Adrenal gland (tissue), 12 donors: ENCODE data around the gene RTP5. TPM values are rescaled to one million over a fixed set of nuclear protein-coding genes. Genes with fewer than 3 reads are reported as not detected.

Experiments
- DNase-seq, 7 donors: peaks; one replicate each; pipeline ENCODE4 v3.0.0-alpha.2; 2019 to 2020
- H3K27ac ChIP-seq, 5 donors: fragments of 200-600 bp; sonication (generic) in 4 of 5; 1 replicate in 3 of 5; 2 replicates in 2 of 5; pipeline versions ENCODE4 v1.5.1 to v1.8.0; 2016 to 2020; ENCODE audit warnings: mild to moderate bottlenecking in 1 of 5
- H3K27me3 ChIP-seq: fragments of 200-600 bp; 2 replicates; pipeline ENCODE4 v1.8.0; 2021
- H3K36me3 ChIP-seq, 2 donors: fragments of 200-600 bp; replicated peaks in 1 of 2; 1 replicate in 1 of 2; 2 replicates in 1 of 2; pipeline versions ENCODE4 v1.5.1 to v1.8.0; 2018 to 2022
- H3K4me1 ChIP-seq, 2 donors: fragments of 200-600 bp; replicated peaks in 1 of 2; 1 replicate in 1 of 2; 2 replicates in 1 of 2; pipeline versions ENCODE4 v1.5.1 to v1.8.0; 2018 to 2021
- H3K4me3 ChIP-seq, 4 donors: fragments of 200-600 bp; sonication (generic) in 3 of 4; one replicate each; pipeline ENCODE4 v1.5.1; 2016 to 2018
- H3K9me3 ChIP-seq, 3 donors: fragments of 200-600 bp; sonication (generic) in 1 of 3; replicated peaks in 1 of 3; 1 replicate in 2 of 3; 2 replicates in 1 of 3; pipeline versions ENCODE4 v1.5.1 to v1.8.0; 2016 to 2021
- POLR2A ChIP-seq, 2 donors: fragments of 450-650 bp; IDR thresholded peaks; one replicate each; pipeline ENCODE4 v1.6.1; 2017; ENCODE audit warnings: antibody characterized with exemption in 2 of 2, mild to moderate bottlenecking in 2 of 2, moderate library complexity in 1 of 2
- WGBS, 4 donors: extraction: QIAGEN DNeasy Blood & Tissue Kit in 2 of 4; methylation state at CpG; one replicate each; pipeline versions ENCODE4 v1.1.5 to v1.1.7; 2013 to 2017; 5-methylcytosine and 5-hydroxymethylcytosine counted together
- intact Hi-C, 2 donors: fragments of 100-400 bp; cut with DNase I; formaldehyde crosslinking; loops; one replicate each; pipeline versions ENCODE4 v1.14.1 to v1.15.0; 2022 to 2023
- polyA plus RNA-seq, 3 donors: library from polyadenylated mRNA; stranded (reverse); fragments of 200-250 nt in 2 of 3; fragments of 350-450 nt in 1 of 3; fragmentation: Illumina TruSeq in 1 of 3; extraction: RNeasy Lipid Tissue Mini Kit (QIAGEN cat#74804) in 1 of 3; gene quantifications; one replicate each; pipeline ENCODE4 v1.2.3, GENCODE V29; 2013 to 2014
- total RNA-seq, 9 donors: library from RNA; depleted of rRNA in 4 of 9; stranded (reverse); fragments of >200 nt in 4 of 9; fragments of 120-200 nt in 1 of 9; fragmentation: NEBNext Ultra II Directional in 1 of 9; extraction: Animal tissue kit (Norgen Biotek cat#: 25700) in 1 of 9; gene quantifications; one replicate each; pipeline versions ENCODE4 v1.1.0 to v1.2.4, GENCODE V29; 2013 to 2023
- TF ChIP-seq, protein P1 (sequence below), 6 experiments: fragments of 450-650 bp in 4 of 6; fragments of 200-600 bp in 2 of 6; sonication (generic) in 1 of 6; IDR thresholded peaks; 1 replicate in 5 of 6; 2 replicates in 1 of 6; pipeline versions ENCODE4 v1.5.1 to v1.8.0; 2016 to 2021; ENCODE audit warnings: antibody characterized with exemption in 6 of 6, mild to moderate bottlenecking in 2 of 6, moderate library complexity in 1 of 6
- donor health status: healthy with polysubstance abuse.
- donor health status: Bipolar disorder and iron deficiency.
- donor health status: DM: yes; HTN: yes; CAD: no.
- donor health status: DM: no; HTN: no; CAD: no.
- donor health status: DM: no; HTN: no; CAD: no.
- donor health status: DM: yes; HTN: yes; CAD: no.

Gene RTP5
- total and polyA plus RNA-seq, 12 donors = 0.07 to 0.56 (median 0.11) TPM; not detected in 9

DNA sequence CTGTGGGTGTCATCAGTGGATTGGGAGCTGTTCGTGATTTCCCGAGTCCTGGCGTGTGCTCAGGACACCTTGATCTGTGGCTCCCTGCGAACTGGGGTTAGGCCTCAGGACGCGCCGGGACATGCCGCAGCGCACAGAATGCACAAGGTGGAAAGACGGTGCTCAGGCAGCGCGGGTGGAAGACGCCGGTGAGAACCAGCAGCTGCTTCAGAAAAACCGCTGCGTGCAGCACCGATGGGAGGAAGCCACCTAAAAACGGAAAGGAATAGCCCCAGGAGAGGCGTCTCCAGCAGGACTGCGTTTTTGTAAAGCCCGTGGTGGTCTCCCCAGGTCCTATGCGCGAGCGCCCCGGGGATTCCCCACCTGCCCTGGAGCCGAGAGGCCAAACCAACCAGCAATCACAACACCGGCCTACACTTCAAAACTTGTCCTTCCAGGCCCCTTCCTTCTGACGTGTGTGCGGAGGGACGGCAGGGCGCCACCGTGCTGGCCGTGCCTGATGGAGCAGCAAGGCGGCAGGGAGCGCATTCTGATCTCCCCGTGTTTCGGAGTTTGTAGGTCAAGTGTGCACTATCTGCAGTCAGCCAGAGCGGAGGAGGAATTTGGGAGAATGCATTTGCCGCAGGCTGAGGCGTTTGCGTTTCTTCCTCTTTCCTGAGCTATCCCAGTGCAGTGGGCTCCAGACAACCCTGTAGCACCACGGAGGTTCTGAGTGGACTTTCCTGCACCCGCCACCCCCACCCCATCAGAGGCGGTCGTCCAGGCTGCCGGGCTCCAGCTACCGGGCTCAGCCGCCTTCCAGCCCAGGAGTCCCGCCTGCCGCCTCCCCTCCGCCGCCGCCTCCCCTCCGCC lies 32.2 kb downstream of the RTP5 start:
- DNase-seq = peak in 3 of 7 donors; percentile 20 to 69 (median 54)
- no peak overlapping the region for H3K27ac ChIP-seq
- H3K9me3 ChIP-seq = no peaks in the 10 kb centered on the region
- WGBS, 4 donors = 70 to 90% (median 73%) methylated on average over 34 to 54 of the region's 54 CpGs
- H3K4me1 ChIP-seq = no peaks in the 10 kb centered on the region
- H3K27me3 ChIP-seq = no peaks in the 10 kb centered on the region
- no peak overlapping the region for H3K4me3 ChIP-seq
- H3K36me3 ChIP-seq = no peaks in the 10 kb centered on the region
- TF ChIP-seq POLR2A (IDR thresholded peaks at IDR 0.05) = no peak
- TF ChIP-seq, protein P1, sequence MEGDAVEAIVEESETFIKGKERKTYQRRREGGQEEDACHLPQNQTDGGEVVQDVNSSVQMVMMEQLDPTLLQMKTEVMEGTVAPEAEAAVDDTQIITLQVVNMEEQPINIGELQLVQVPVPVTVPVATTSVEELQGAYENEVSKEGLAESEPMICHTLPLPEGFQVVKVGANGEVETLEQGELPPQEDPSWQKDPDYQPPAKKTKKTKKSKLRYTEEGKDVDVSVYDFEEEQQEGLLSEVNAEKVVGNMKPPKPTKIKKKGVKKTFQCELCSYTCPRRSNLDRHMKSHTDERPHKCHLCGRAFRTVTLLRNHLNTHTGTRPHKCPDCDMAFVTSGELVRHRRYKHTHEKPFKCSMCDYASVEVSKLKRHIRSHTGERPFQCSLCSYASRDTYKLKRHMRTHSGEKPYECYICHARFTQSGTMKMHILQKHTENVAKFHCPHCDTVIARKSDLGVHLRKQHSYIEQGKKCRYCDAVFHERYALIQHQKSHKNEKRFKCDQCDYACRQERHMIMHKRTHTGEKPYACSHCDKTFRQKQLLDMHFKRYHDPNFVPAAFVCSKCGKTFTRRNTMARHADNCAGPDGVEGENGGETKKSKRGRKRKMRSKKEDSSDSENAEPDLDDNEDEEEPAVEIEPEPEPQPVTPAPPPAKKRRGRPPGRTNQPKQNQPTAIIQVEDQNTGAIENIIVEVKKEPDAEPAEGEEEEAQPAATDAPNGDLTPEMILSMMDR (IDR thresholded peaks at IDR 0.05) = no peak
- intact Hi-C loops = no loop called here

DNA sequence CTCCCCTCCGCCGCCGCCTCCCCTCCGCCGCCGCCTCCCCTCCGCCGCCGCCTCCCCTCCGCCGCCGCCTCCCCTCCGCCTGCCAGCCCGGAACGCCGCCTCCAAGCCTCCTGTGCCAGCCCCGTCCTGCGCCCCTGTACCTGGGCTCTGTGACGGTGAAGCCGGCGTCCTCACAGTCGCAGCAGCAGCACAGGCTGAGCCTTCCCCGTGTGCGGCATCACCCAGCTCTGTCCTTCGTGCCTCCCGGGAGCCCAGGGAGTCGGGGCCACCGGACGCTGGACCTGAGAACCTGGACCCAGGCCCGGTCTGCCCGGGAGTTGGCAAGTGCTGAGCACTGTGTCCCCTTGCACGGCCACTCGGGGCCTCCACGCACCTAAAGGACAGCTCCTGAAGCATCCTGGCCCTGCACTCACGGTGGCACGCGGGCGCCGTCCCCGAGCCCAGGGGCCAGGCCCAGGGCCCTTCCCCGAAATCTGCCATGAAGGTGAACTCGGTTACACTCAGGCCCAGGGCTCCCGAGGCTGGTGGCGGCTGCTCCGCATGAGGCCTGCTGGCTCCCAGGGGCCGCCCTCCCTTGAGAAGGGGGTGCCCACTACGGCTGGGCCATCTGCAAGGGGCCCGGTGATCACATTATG lies 32.9 kb downstream of the RTP5 start:
- WGBS, 4 donors = 76 to 90% (median 84%) methylated on average over 21 to 48 of the region's 48 CpGs; no CpG with 5 or more reads in 1 of the 4 donors
- no peaks in the 10 kb centered on the region for H3K9me3 ChIP-seq
- H3K27ac ChIP-seq = no peak overlapping the region
- no peak overlapping the region for H3K4me3 ChIP-seq
- H3K27me3 ChIP-seq = no peaks in the 10 kb centered on the region
- no peaks in the 10 kb centered on the region for H3K36me3 ChIP-seq
- peak in 3 of 7 donors; percentile 20 to 49 (median 41) for DNase-seq
- intact Hi-C loops = no loop called here
- no peaks in the 10 kb centered on the region for H3K4me1 ChIP-seq
- TF ChIP-seq, protein P1 (IDR thresholded peaks at IDR 0.05) = no peak
- no peak for TF ChIP-seq POLR2A (IDR thresholded peaks at IDR 0.05)

DNA sequence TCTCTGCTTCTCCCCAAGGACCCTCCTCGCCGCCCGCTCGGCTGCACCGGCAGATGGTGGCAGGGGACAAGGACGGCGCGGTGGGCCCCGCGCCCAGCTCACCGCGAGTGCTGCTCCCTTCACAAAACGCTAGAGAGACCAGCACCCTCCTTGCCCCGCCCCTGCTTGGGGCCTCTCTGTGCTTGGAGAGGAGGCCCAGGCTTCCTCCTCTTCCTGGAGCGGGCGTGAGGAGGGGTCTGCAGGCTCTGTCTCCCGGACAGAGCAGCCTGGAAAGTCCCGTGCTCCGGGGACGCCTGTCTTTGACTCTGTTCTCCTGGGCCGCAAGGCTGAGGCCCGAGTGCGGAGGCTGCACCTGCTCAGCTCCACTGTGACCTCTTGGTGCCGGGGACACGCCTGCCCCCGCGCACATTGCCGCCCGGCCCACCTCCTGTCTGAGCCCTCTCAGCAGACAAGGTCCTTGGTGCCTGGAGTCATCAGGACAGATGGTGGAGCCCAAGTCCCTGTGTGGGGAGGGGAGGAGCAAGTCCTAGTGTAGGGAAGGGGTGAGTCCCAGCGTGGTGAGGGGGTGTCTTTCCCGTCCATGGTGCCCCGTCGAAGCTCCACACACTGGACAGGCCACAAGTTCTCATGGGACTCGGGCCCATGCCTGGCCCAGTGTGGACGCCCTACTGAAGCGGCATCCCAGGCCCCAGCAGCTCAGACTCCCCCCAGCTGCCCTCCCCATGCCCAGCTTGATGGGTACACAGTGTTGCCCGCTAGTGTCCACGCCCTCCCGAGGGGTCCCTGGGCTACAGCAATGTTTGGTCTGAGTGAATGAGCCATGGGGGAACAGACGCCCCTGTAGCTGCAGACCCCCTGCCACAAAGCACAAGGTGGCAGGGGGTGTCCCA lies 33.8 kb downstream of the RTP5 start:
- Histone ChIP-seq H3K27ac (no peak overlapping the region), H3K4me1 (no peaks in the 10 kb centered on the region), H3K27me3 (no peaks in the 10 kb centered on the region), H3K36me3 (no peaks in the 10 kb centered on the region), H3K9me3 (no peaks in the 10 kb centered on the region), H3K4me3 (no peak overlapping the region)
- intact Hi-C loops = no loop called here
- no peak for TF ChIP-seq POLR2A (IDR thresholded peaks at IDR 0.05)
- TF ChIP-seq, protein P1 (IDR thresholded peaks at IDR 0.05) = no peak
- WGBS, 4 donors = 90 to 96% (median 94%) methylated on average over 19 to 40 of the region's 40 CpGs
- peak in 2 of 7 donors; percentile 17 to 44 for DNase-seq
